ENCODE measurements around the gene GJA4.

The GJA4 gene

GRCh38 chr1:34777519-34778321 is 15.1 kb upstream of the GJA4 start:
- no peak overlapping the region for H3K4me3 ChIP-seq (ENCODE audit: low read depth, low read length)
- DNase-seq (ENCODE audit: low read depth) = no peak
- no peak for TF ChIP-seq CTCF (IDR thresholded peaks at IDR 0.05; ENCODE audit: insufficient read depth, low read depth, low read length, missing control alignments)

GRCh38 chr1:34778381-34778780 is 14.4 kb upstream of the GJA4 start:
- no peak for DNase-seq (ENCODE audit: low read depth)
- no peak for TF ChIP-seq CTCF (IDR thresholded peaks at IDR 0.05; ENCODE audit: insufficient read depth, low read depth, low read length, missing control alignments)
- H3K4me3 ChIP-seq (ENCODE audit: low read depth, low read length) = no peak overlapping the region

GRCh38 chr1:34779005-34779404 is 13.8 kb upstream of the GJA4 start:
- no peak for TF ChIP-seq CTCF (IDR thresholded peaks at IDR 0.05; ENCODE audit: insufficient read depth, low read depth, low read length, missing control alignments)
- no peak overlapping the region for H3K4me3 ChIP-seq (ENCODE audit: low read depth, low read length)
- DNase-seq (ENCODE audit: low read depth) = no peak

GRCh38 chr1:34779526-34779925 is 13.3 kb upstream of the GJA4 start:
- TF ChIP-seq CTCF (IDR thresholded peaks at IDR 0.05; ENCODE audit: insufficient read depth, low read depth, low read length, missing control alignments) = no peak
- no peak overlapping the region for H3K4me3 ChIP-seq (ENCODE audit: low read depth, low read length)
- DNase-seq (ENCODE audit: low read depth) = no peak

- TF ChIP-seq CTCF (IDR thresholded peaks at IDR 0.05; ENCODE audit: insufficient read depth, low read depth, low read length, missing control alignments) = no peak
- DNase-seq (ENCODE audit: low read depth) = no peak
- H3K4me3 ChIP-seq (ENCODE audit: low read depth, low read length) = no peak overlapping the region
Observed at GRCh38 chr1:34779962-34780361, 12.8 kb upstream of the GJA4 start.

GRCh38 chr1:34780528-34780927 is 12.3 kb upstream of the GJA4 start:
- no peak for DNase-seq (ENCODE audit: low read depth)
- TF ChIP-seq CTCF (IDR thresholded peaks at IDR 0.05; ENCODE audit: insufficient read depth, low read depth, low read length, missing control alignments) = no peak
- no peak overlapping the region for H3K4me3 ChIP-seq (ENCODE audit: low read depth, low read length)

All from GM12865 (cell line).